ENCODE measurements around the gene TRPM3. TPM values are rescaled to one million over a fixed set of nuclear protein-coding genes. Genes with fewer than 3 reads are reported as not detected.

TRPM3 gene
- total RNA-seq, 1 donor from 2014 or later: 0.15 TPM

DNA sequence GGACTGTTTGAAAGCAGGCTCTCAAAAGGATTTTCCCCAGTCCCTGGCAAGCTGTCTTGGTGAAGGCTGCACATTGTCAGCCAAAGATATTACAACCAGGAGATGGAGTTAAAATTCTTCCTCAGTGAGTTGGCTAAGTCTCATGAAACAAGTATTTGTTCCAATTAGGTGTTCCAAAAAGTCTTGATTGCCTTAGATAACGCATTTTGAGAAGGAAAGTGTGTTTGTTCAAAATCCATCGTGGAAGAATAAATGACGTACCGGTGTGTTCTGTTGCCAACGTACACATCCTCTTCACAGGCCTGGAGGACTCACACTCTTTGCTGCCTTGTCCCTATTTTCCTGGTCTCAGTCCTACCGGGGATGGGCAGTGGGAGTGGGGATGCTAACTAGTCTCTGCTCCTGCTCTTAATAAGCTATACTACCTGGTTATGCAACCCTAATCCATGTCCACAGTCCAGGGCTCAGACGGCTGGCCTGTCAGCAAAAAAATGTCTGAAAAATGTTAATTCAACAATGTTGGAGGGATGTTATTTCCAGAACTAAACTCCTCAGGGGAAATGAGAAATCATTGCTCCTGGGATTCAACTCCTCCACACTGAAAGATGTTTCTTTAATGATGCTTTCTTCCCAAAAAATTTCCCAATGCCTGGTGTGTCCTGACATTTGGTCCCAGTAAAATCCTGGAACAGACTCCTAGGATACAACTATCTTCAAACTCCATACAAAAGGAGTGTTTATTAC is 531.7 kb downstream of the TRPM3 start:
- Histone ChIP-seq H3K27me3 (ENCODE audit: low read depth) (no peaks in the 10 kb centered on the region), H3K4me1 (peaks cover 26% of the 10 kb centered on the region), H3K9me3 (no peaks in the 10 kb centered on the region), H3K27ac (peak overlapping the region; percentile 57), H3K4me3 (no peak overlapping the region), H3K36me3 (no peaks in the 10 kb centered on the region)
- no peak for DNase-seq
- intact Hi-C loops (cut with DNase I): no loop called here
- no peak for TF ChIP-seq CTCF (IDR thresholded peaks at IDR 0.05)
- peak; percentile 58 to 81 for ATAC-seq

DNA sequence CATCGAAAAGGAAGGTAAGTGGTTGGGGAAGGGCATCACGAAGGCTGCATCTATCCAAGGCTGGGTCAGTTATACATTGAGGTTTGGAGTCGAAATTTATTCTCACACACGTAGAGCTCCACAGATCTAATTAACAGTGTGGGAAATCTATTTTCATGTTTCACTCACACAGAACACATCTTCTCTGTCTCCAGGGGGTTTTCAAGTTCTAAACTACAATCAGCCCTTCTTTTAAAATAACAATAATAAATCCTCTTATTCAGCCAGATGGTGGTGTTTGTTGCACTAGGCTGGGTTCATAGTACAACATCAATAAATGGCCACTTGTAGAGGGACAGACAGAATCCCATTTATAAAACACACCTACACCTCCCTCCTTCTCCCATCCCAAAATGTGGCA is 532.4 kb downstream of the TRPM3 start:
- intact Hi-C loops (cut with DNase I): no loop called here
- Histone ChIP-seq H3K9me3 (no peaks in the 10 kb centered on the region), H3K4me1 (peaks cover 26% of the 10 kb centered on the region), H3K27ac (peak overlapping the region; percentile 57), H3K36me3 (no peaks in the 10 kb centered on the region), H3K27me3 (ENCODE audit: low read depth) (no peaks in the 10 kb centered on the region), H3K4me3 (no peak overlapping the region)
- no peak for ATAC-seq
- no peak for DNase-seq
- no peak for TF ChIP-seq CTCF (IDR thresholded peaks at IDR 0.05)

DNA sequence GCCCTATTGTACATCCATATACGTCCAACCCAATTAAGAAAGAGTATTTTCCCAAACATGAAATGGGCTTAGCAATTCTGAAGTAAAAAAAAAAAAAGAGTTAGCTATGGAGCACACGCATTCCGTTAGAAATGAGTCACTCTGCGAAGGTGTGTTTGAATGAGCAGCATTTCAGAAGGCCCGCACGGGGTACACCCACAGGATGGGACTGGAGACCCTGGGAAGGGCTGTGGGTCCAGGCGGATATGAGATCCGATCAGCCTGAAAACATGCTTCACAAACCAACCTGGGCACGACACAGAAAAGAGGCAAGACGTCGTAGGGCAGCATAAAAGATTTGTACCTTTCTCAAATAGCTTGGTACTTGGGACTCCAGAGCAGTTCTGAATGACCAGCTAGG is 533.0 kb downstream of the TRPM3 start:
- no peaks in the 10 kb centered on the region for H3K36me3 ChIP-seq
- no peak overlapping the region for H3K4me3 ChIP-seq
- no peaks in the 10 kb centered on the region for H3K9me3 ChIP-seq
- no peak for TF ChIP-seq CTCF (IDR thresholded peaks at IDR 0.05)
- intact Hi-C loops (cut with DNase I): no loop called here
- H3K4me1 ChIP-seq: peaks cover 26% of the 10 kb centered on the region
- H3K27ac ChIP-seq: no peak overlapping the region
- H3K27me3 ChIP-seq (ENCODE audit: low read depth): no peaks in the 10 kb centered on the region
- DNase-seq (no peak), ATAC-seq (no peak)

DNA sequence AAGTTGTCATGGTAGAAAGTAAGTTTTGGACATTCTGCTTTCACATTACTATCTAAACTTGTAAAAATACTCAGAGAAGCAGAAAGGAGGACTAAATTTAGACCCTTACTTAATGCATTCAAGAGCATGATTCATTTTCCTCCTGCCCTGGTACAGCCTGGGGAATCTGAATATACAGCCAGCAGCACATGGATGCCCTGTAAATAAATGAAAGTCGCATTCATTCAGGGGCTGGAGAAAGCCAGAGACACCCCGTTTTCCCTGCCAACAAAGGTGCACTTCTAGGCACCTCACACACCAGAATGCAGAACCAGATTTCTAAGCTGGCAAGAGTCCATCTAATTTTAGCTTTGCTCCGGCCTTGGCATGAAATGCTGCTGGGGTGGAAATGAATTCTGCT is 534.2 kb downstream of the TRPM3 start:
- ATAC-seq: peak in 1 of 2 donors; percentile 55
- no peak for DNase-seq
- intact Hi-C loops (cut with DNase I): no loop called here
- H3K4me1 ChIP-seq: peaks cover 26% of the 10 kb centered on the region
- H3K36me3 ChIP-seq: no peaks in the 10 kb centered on the region
- no peak for TF ChIP-seq CTCF (IDR thresholded peaks at IDR 0.05)
- H3K27ac ChIP-seq: peak overlapping the region; percentile 42
- H3K27me3 ChIP-seq (ENCODE audit: low read depth): no peaks in the 10 kb centered on the region
- no peak overlapping the region for H3K4me3 ChIP-seq
- H3K9me3 ChIP-seq: no peaks in the 10 kb centered on the region

DNA sequence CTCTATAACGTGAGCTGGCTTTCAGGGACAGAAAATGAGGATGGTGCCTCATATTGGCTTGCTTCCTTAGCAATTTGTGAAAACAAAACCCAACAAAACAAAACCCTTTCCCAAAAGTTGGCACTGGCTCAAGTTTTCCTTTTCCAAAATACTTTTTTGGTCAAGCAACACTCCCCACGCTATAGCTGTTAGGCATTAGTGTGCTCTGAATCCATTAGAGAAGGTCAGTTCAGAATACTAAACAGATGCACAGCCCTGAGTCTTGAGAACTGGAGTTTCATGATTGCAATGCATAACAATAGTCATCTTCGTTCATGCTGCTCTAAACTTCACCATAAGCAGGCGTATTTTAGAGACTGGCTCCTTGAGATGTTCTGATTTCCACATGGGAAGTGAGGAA is 534.9 kb downstream of the TRPM3 start:
- no peak for ATAC-seq
- H3K4me3 ChIP-seq: no peak overlapping the region
- peaks cover 28% of the 10 kb centered on the region for H3K4me1 ChIP-seq

More for the DNA sequence above, 534.9 kb downstream of the TRPM3 start:
- H3K36me3 ChIP-seq: no peaks in the 10 kb centered on the region
- intact Hi-C loops (cut with DNase I): no loop called here
- no peak for TF ChIP-seq CTCF (IDR thresholded peaks at IDR 0.05)
- no peaks in the 10 kb centered on the region for H3K9me3 ChIP-seq
- peak overlapping the region; percentile 42 for H3K27ac ChIP-seq
- no peaks in the 10 kb centered on the region for H3K27me3 ChIP-seq (ENCODE audit: low read depth)
- no peak for DNase-seq
